Measurements from ENCODE around the gene FAM120B.

DNA sequence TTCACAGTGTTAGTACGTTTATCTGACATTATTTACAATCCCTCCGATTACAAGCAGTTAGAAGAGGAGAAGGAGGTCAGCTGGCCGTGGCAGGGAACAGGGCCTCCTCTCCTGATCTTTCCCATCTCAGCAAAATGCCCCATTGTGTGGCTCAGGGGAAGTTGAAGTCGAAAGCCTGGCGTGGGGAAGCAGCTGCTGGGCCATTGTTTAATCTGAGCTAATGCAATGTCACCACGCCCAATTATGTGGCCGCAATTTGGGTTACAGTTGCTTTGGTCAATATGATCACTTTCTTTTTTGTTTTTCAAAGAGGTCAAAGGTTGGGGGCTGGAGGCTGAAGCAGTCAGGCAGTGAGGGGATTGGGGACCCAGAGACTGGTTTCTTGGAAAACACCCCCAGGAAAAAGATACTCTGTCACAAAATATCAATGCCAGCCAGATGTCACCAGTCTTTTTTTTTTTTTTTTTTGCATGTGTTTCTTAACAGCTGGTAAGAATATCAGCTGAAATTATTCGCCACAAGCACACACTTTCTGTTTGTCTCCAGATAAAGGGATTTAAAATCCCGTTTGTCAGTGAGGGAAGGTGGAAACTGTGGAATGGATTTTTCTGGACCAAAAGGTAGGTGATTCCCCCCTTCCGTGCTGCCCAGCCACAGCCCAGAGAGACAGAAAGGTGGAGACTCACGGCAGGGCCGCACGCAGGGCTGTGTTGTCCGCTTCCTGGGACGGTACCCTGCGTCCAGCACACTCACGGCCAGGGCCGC, 40.3 kb upstream of the FAM120B start:
- TF ChIP-seq ZNF274 (IDR thresholded peaks at IDR 0.05; ENCODE audit: low read depth, low read length) (no peak), SUZ12 (IDR thresholded peaks at IDR 0.05; ENCODE audit: extremely low read depth, insufficient read depth, insufficient read length) (no peak)
